ENCODE results near the gene TH.

Gene TH

DNA sequence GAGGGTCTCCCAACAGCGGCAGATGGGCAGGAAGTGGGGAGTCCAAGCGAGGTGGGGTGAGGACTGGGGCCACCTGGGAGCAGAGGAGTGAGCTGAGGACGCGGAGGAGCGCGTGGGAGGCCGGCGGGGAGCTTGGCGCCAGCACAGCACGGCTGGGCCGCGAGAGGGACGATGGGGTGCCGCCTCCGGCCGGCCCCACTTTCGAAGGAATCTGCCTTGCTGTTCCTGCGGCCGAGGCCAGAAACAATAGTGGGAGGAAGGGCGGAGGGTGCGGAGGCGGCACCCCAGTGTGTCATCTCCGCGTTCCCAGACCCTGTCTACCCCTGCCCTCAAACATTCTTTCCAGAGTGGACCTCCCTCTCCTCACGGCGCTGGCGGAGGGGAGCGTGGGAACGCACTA is 16.1 kb downstream of the TH start:
- no peaks in the 10 kb centered on the region for H3K36me3 ChIP-seq (ENCODE audit: control insufficient read depth, insufficient read depth, low read length)
- no peaks in the 10 kb centered on the region for H3K4me1 ChIP-seq (ENCODE audit: control insufficient read depth, insufficient read depth, low read length)
- no peak overlapping the region for H3K27ac ChIP-seq (ENCODE audit: low read depth, low read length)
- no peak overlapping the region for H3K9ac ChIP-seq (ENCODE audit: low read length)
- H3K27me3 ChIP-seq (ENCODE audit: control insufficient read depth, insufficient read depth, low read length) = peaks cover 5% of the 10 kb centered on the region
- H3K4me3 ChIP-seq (ENCODE audit: low read length) = no peak overlapping the region

DNA sequence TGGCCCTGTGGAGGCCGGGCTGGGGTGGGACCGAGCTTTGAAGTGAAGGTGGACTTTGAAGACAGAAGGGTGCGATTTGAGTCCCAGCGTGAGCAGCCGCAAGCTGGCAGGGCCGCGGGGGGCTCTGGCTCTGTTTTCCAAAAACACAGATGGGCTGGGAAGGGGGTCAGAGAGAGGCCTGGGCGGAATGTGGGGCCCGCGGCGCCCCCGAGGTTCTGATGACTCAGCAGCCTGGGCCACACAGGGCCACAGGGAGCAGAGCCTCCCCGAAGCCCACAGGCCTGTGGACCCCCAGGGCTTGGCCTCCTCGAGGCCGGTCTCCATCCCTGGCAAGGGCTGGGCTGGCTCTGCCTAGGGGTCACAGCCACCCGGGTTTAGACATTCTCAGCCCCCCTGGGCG is 16.7 kb downstream of the TH start:
- H3K27me3 ChIP-seq (ENCODE audit: control insufficient read depth, insufficient read depth, low read length) = peaks cover 5% of the 10 kb centered on the region
- no peak overlapping the region for H3K4me3 ChIP-seq (ENCODE audit: low read length)
- H3K9ac ChIP-seq (ENCODE audit: low read length) = no peak overlapping the region
- no peak overlapping the region for H3K27ac ChIP-seq (ENCODE audit: low read depth, low read length)
- no peaks in the 10 kb centered on the region for H3K36me3 ChIP-seq (ENCODE audit: control insufficient read depth, insufficient read depth, low read length)
- H3K4me1 ChIP-seq (ENCODE audit: control insufficient read depth, insufficient read depth, low read length) = no peaks in the 10 kb centered on the region

DNA sequence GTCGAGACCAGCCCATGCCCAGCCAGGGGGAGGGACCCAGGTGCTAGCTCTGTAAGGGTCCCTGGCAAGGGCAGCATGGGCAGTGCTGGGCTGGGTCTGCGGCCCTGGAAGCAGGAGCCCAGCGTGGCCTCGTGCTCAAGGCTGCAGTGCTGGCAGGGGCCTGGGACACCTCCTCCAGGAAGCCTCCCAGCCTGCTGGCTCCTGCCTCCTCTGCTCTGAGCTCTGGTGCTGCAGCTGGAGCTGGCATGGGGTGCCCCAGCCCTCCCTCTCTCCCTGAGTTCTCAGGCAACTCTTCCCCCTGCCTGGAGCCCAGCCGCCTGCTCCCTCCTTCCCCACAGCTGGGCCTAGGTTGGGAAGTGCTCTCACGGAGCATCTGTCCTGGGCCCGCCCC is 17.4 kb downstream of the TH start:
- no peaks in the 10 kb centered on the region for H3K4me1 ChIP-seq (ENCODE audit: control insufficient read depth, insufficient read depth, low read length)
- peaks cover 8% of the 10 kb centered on the region for H3K27me3 ChIP-seq (ENCODE audit: control insufficient read depth, insufficient read depth, low read length)
- no peak overlapping the region for H3K27ac ChIP-seq (ENCODE audit: low read depth, low read length)

DNA sequence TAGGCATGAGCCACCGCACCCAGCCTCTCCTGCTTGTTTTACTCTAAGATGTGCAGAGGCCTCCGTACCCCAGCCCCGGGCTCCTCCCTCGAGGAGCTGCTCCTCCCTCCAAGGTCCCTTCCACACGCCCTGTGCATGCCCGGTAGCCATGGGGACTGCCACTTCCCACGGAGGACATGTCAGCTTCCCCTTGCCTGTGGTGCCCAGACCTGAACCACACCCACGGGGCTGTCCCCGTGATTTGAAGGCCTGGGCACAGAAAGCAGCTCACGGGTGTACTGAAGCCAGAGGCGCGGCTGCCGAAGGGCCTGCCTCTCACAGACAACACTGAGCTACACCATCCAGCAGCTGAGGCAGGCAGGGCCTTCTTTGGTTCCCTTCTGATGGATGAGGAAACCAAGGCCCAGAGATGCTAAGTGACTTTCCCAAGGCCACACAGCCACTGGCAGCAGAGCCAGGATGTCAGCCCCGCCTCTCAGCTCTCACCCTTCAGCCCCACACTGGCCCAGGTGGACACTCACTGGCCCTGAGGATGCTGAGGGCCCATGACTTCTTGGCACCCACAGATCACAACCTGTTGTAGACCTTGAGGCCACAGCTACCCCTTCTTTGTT is 17.9 kb downstream of the TH start:
- H3K4me3 ChIP-seq (ENCODE audit: low read length) = no peak overlapping the region
- H3K27ac ChIP-seq (ENCODE audit: low read depth, low read length) = no peak overlapping the region
- no peaks in the 10 kb centered on the region for H3K4me1 ChIP-seq (ENCODE audit: control insufficient read depth, insufficient read depth, low read length)
- H3K9ac ChIP-seq (ENCODE audit: low read length) = no peak overlapping the region
- H3K36me3 ChIP-seq (ENCODE audit: control insufficient read depth, insufficient read depth, low read length) = no peaks in the 10 kb centered on the region
- peaks cover 10% of the 10 kb centered on the region for H3K27me3 ChIP-seq (ENCODE audit: control insufficient read depth, insufficient read depth, low read length)

More for the DNA sequence above, 17.4 kb downstream of the TH start:
- H3K4me3 ChIP-seq (ENCODE audit: low read length) = no peak overlapping the region
- H3K9ac ChIP-seq (ENCODE audit: low read length) = no peak overlapping the region
- no peaks in the 10 kb centered on the region for H3K36me3 ChIP-seq (ENCODE audit: control insufficient read depth, insufficient read depth, low read length)

DNA sequence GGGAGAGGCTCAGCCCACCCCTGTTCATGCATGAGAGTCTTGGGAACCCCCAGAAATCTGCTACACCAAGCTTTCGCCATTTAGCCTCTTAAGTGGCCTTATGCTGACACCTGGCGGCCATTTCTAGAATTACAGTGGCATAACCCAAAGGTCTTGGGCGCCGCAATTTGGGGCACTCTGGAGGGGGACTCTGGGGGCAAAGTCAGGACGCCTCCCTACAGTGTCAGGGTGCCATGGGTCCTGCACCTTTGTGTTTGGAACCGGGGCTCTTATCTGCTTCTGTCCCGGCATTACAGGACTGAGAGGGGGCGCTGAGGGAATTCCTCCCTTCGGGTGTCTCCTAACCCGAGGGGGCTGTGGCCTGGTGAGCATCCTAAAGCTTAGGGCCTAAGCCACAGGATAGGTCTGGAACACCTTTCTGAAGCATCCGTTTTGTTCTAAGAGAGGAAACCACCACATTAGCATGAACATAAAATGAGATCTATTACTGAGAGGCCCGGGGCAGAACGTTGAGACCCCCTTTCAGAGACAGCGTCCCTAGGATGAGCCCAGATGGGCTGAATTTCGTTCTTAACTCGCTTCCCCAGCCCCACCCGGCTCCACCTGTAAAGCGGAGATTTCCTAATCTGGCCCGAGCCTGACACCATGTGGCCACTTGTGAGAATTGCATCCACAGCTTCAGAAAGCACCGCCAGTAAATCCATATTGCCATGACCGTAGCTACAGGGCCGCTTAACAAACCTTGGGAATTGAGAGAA is 19.9 kb downstream of the TH start:
- Histone ChIP-seq H3K9ac (ENCODE audit: low read length) (no peak overlapping the region), H3K36me3 (ENCODE audit: control insufficient read depth, insufficient read depth, low read length) (no peaks in the 10 kb centered on the region), H3K27ac (ENCODE audit: low read depth, low read length) (no peak overlapping the region), H3K4me1 (ENCODE audit: control insufficient read depth, insufficient read depth, low read length) (no peaks in the 10 kb centered on the region), H3K4me3 (ENCODE audit: low read length) (peak overlapping the region; percentile 2), H3K27me3 (ENCODE audit: control insufficient read depth, insufficient read depth, low read length) (peaks cover 13% of the 10 kb centered on the region)

DNA sequence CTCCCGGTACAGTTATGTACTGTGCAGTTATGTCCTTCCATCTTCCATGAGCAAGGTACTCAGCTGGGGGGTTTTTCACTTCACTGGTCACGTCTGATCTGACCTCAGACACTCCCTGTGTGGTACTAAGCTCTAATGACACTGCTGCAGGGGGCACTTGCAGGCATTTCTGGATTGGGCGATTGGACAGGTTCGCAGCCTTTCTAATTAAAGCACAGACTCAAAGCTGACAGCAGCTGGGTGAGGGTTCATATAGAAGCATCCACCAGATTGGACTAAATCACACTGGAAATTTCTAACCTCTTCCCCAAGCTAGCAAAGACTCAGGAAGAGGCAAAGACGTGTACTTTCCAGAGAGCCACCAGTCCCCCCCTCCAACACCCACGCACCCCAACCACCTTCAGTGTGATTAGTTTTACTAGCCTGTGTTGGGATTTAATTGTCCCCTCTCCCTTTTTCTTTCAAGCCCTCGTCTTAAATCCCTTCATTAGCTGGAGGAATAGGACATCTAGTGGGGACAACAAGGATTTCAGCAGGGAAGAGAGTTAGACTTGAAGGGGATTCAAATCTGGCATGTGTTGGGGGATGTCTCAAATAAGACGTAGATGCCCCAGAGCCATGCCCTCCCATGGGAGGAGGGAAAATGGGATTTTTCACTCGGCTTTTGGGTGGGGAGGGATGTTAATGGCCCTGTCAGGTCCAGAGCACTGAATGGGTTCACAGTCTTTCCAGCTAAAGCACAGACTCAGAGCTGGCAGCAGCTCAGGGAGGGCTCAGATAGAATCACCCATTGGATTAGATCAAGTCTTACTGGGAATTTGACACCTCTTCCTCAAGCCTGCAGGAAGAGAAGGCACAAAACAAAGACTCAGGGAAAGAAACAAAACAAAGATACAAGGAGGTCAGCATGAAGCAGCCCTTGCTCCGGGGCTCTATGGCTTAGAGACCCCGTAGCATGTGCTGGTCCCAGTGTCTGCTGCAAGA is 21.5 kb downstream of the TH start:
- H3K4me3 ChIP-seq (ENCODE audit: low read length) = no peak overlapping the region
- H3K9ac ChIP-seq (ENCODE audit: low read length) = no peak overlapping the region
- H3K27ac ChIP-seq (ENCODE audit: low read depth, low read length) = no peak overlapping the region
- H3K27me3 ChIP-seq (ENCODE audit: control insufficient read depth, insufficient read depth, low read length) = peaks cover 22% of the 10 kb centered on the region
- no peaks in the 10 kb centered on the region for H3K36me3 ChIP-seq (ENCODE audit: control insufficient read depth, insufficient read depth, low read length)
- H3K4me1 ChIP-seq (ENCODE audit: control insufficient read depth, insufficient read depth, low read length) = no peaks in the 10 kb centered on the region

DNA sequence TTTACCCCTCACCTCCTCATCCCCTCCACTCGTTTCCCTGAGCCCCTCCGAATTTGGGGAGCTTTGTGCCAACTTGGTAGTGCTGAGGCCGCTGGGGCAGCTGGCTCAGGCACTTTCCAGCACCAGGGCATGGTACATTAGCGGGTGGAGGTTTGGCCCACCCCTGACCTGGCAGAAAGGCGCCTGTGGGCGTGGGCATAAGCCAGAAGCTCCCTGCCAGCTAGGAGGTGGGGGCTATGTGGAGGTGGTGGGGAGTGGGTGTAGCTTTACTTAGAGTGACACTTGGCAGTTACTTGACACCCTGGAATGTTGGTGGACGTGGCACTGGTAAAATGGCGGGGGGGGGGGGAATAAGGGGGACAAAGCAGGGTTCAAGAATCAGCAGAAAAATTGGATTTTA is 22.2 kb downstream of the TH start:
- Histone ChIP-seq H3K4me1 (ENCODE audit: control insufficient read depth, insufficient read depth, low read length) (no peaks in the 10 kb centered on the region), H3K36me3 (ENCODE audit: control insufficient read depth, insufficient read depth, low read length) (no peaks in the 10 kb centered on the region), H3K4me3 (ENCODE audit: low read length) (no peak overlapping the region), H3K27me3 (ENCODE audit: control insufficient read depth, insufficient read depth, low read length) (peaks cover 22% of the 10 kb centered on the region), H3K9ac (ENCODE audit: low read length) (no peak overlapping the region), H3K27ac (ENCODE audit: low read depth, low read length) (no peak overlapping the region)

DNA sequence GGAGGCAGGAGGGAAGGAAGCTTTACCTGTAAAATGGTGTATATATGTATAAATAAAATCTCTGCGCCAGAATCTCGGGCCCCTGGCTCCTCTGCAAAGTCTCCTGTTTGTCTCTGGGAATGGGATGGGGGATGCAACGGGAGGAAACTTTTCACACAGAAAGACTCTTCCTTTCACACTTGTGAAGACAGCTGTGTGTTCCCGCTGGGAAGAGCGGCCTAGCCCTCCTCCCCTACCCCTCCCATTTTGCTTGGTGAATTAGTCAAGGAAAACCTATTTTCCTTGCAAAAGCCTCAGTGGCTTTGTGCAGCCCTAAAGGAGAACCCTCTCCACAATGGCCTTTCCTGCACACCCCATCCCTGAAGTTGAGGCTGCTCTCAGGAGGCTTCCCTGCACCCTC is 23.0 kb downstream of the TH start:
- Histone ChIP-seq H3K4me3 (ENCODE audit: low read length) (no peak overlapping the region), H3K4me1 (ENCODE audit: control insufficient read depth, insufficient read depth, low read length) (no peaks in the 10 kb centered on the region), H3K27me3 (ENCODE audit: control insufficient read depth, insufficient read depth, low read length) (peaks cover 27% of the 10 kb centered on the region)

DNA sequence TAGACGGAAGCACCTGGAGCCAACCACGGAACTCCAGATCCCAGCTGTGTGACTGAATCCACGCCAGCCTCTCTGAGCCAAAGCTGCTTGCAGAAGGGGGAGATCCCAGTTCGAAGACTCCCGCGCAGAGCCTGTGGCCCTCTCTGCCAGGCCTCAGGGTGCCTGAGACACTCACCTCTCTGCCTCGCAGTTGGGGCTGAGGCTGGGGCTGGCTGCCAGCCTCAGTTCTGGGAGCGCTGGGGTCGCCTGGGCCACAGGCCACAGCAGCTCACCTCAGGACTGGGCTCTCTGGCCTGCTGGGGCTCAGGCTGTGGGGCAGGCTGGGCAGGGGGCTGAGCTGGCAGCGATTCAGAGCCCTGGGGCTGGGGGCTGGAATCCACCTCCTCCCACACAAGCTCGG is 24.2 kb downstream of the TH start:
- H3K9ac ChIP-seq (ENCODE audit: low read length) = no peak overlapping the region
- H3K27me3 ChIP-seq (ENCODE audit: control insufficient read depth, insufficient read depth, low read length) = peaks cover 30% of the 10 kb centered on the region
- no peak overlapping the region for H3K27ac ChIP-seq (ENCODE audit: low read depth, low read length)
- no peaks in the 10 kb centered on the region for H3K36me3 ChIP-seq (ENCODE audit: control insufficient read depth, insufficient read depth, low read length)
- no peak overlapping the region for H3K4me3 ChIP-seq (ENCODE audit: low read length)
- H3K4me1 ChIP-seq (ENCODE audit: control insufficient read depth, insufficient read depth, low read length) = no peaks in the 10 kb centered on the region

More for the DNA sequence above, 23.0 kb downstream of the TH start:
- Histone ChIP-seq H3K9ac (ENCODE audit: low read length) (no peak overlapping the region), H3K27ac (ENCODE audit: low read depth, low read length) (no peak overlapping the region), H3K36me3 (ENCODE audit: control insufficient read depth, insufficient read depth, low read length) (no peaks in the 10 kb centered on the region)

DNA sequence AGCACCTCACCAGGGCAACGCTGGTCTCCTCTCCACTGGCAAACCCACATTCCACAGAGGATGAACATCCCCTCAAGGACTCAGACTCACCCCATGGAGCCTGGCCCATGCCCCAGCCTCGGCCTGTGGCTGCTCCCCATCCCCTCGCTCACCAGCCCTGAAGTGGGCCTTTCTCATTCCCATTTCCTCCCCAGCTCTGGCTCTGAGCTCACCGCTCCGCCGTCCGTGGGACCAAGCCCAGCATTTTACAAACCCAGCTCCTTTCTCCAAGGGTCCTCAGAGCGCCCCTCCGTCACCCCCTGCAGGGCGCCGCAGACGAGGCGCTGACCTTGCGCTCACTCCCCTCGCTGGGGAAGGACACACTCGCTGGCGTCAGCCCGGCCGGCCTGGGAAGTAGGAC is 25.6 kb downstream of the TH start:
- Histone ChIP-seq H3K4me1 (ENCODE audit: control insufficient read depth, insufficient read depth, low read length) (no peaks in the 10 kb centered on the region), H3K36me3 (ENCODE audit: control insufficient read depth, insufficient read depth, low read length) (no peaks in the 10 kb centered on the region), H3K27me3 (ENCODE audit: control insufficient read depth, insufficient read depth, low read length) (peaks cover 30% of the 10 kb centered on the region), H3K27ac (ENCODE audit: low read depth, low read length) (no peak overlapping the region), H3K9ac (ENCODE audit: low read length) (no peak overlapping the region), H3K4me3 (ENCODE audit: low read length) (no peak overlapping the region)

DNA sequence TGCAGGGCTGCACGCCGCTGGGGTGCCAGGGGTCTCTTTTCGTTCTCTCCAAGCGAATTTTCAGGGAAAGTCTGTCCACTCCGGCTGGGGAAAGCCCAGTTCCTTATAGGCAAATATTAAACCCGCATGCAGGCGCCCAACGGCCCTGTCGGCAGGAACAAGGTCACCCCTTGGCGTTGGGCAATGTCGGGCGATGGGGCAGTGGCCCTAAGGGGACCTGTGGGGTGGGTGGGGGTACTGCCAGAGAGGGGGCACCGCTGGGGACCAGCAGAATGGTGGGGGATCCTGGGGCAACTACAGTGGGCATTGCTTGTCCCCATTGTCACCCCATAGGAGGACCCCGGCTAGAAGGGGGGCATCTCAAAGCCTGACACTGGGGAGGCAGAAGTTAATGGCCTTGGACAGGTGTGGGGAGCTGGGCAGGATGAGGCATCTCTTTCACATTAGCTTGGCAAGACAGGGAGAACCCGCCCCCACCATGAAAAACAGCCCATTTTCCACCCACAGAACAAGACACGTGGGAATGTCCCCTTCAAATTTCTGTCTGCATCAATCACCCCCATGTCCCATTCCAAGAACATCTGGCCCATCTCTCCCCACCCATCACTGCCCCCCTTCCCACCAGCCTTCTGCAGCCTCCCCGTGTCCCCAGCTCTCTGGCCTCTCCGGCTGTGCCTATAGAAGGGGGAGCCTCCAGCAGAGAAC is 26.9 kb downstream of the TH start:
- no peak overlapping the region for H3K4me3 ChIP-seq (ENCODE audit: low read length)
- no peak overlapping the region for H3K27ac ChIP-seq (ENCODE audit: low read depth, low read length)
- no peaks in the 10 kb centered on the region for H3K4me1 ChIP-seq (ENCODE audit: control insufficient read depth, insufficient read depth, low read length)
- peaks cover 34% of the 10 kb centered on the region for H3K27me3 ChIP-seq (ENCODE audit: control insufficient read depth, insufficient read depth, low read length)
- H3K9ac ChIP-seq (ENCODE audit: low read length) = no peak overlapping the region
- H3K36me3 ChIP-seq (ENCODE audit: control insufficient read depth, insufficient read depth, low read length) = no peaks in the 10 kb centered on the region

Data from rectal smooth muscle tissue (tissue), 1 donor.